HepG2 (cell line): ENCODE results near the gene U2AF2. TPM values are rescaled to one million over a fixed set of nuclear protein-coding genes. Genes with fewer than 3 reads are reported as not detected.

ENCODE experiments used
- ATAD3A ChIP-seq: sonication (generic); formaldehyde crosslinking; IDR thresholded peaks from 2 replicates; pipeline ENCODE4 v1.4.0; 2020; ENCODE audit warnings: missing genetic modification reagents
- MIER2 ChIP-seq: IDR thresholded peaks from 2 replicates; pipeline ENCODE4 v1.6.1; 2016; ENCODE audit warnings: missing biosample characterization, missing genetic modification reagents
- REXO4 ChIP-seq: sonication (generic); formaldehyde crosslinking; IDR thresholded peaks from 2 replicates; pipeline ENCODE4 v1.8.0; 2022; ENCODE audit warnings: missing genetic modification reagents, mild to moderate bottlenecking, borderline replicate concordance
- SPEN ChIP-seq: sonication (generic); formaldehyde crosslinking; IDR thresholded peaks from 2 replicates; pipeline ENCODE4 v1.5.1; 2020; ENCODE audit warnings: low read depth, mild to moderate bottlenecking, missing genetic modification reagents
- ZNF333 ChIP-seq: sonication (generic); formaldehyde crosslinking; IDR thresholded peaks from 2 replicates; pipeline ENCODE4 v1.4.0; 2020; ENCODE audit warnings: mild to moderate bottlenecking, missing genetic modification reagents, borderline replicate concordance
- polyA plus RNA-seq, 8 experiments: library from polyadenylated mRNA; depleted of rRNA in 3 of 8; stranded (reverse) in 7 of 8; unstranded in 1 of 8; fragments of >200 nt; fragmentation: Illumina TruSeq in 4 of 8; extraction: Trizol in 4 of 8; gene quantifications; 2 replicates each; pipeline versions ENCODE4 v1.2.1 to v1.2.3, GENCODE V29; 2011 to 2016; ENCODE audit warnings: low read depth in 4 of 8, missing spikeins in 1 of 8, mixed read lengths in 1 of 8; ENCODE audit not compliant: insufficient read depth in 1 of 8
- total RNA-seq, 5 experiments: library from RNA; depleted of rRNA; stranded (reverse); fragments of >200 nt; fragmentation: Illumina TruSeq; extraction: Trizol; gene quantifications; 2 replicates each; pipeline ENCODE4 v1.2.3, GENCODE V29; 2016; ENCODE audit warnings: low read depth in 1 of 5
- TF ChIP-seq, protein P1 (sequence below): sonication (generic); formaldehyde crosslinking; IDR thresholded peaks from 2 replicates; pipeline ENCODE4 v1.4.0; 2020; ENCODE audit warnings: missing genetic modification reagents
- TF ChIP-seq, protein P2 (sequence below): sonication (generic); formaldehyde crosslinking; IDR thresholded peaks from 2 replicates; pipeline ENCODE4 v1.8.0; 2022; ENCODE audit warnings: missing genetic modification reagents, mild to moderate bottlenecking, inconsistent platforms, borderline replicate concordance
- TF ChIP-seq, protein P3 (sequence below): sonication (generic); formaldehyde crosslinking; IDR thresholded peaks from 2 replicates; pipeline ENCODE4 v1.4.0; 2020; ENCODE audit warnings: missing genetic modification reagents
- TF ChIP-seq, protein P4 (sequence below): sonication (generic); formaldehyde crosslinking; IDR thresholded peaks from 2 replicates; pipeline ENCODE4 v1.5.0; 2020; ENCODE audit warnings: mild to moderate bottlenecking, missing genetic modification reagents, borderline replicate concordance

The U2AF2 gene
- total and polyA plus RNA-seq, 2 of the 13 experiments (the other 11 are each of a cell fraction or from before 2014, with no cell fraction given): 84.3 to 124 TPM

DNA sequence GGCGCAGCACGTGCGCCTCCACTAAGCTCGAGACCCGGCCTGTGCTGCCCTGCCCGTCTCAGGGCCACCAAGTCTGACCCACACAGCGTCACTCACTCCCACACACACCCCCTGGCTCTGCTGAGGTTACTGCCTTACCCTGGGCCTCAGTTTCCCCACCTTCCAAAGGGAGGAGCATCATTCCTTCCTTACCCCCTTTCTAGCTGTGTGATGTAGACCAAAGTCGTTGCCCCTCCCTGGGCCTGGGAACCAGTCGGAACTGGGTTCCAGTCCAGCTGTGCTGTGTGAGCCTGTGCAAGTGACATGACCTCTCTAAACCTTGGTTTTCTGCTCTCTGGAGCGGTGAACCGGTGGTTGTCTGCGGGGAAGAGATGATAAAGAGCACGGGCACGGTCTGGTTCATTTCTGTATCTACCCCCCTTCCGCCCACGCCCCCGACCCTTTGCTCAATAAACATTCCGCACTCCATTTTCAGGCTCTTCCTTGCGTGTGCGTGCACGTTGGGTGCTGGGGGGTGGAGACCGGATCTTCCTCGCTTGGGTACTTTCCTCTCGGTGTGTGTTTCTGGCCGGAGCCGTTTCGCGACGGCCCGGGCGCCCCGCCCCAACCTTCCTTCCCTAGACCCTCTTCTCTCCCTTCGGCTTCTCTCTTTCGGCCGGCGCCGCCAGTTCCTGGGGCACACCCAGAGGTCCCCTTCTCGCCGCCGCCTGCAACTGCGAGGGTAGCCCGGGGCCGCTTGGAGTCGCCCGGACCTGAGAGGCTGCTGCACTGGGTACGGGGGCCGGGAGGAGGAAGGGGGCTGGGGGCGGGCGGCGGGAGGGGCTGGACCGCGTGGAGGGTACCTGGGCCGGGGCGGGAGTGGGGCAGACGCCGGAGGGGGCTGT is 11.6 kb upstream of the U2AF2 start, which contains the start of gene ZNF581 (continued):
- TF ChIP-seq, protein P1, sequence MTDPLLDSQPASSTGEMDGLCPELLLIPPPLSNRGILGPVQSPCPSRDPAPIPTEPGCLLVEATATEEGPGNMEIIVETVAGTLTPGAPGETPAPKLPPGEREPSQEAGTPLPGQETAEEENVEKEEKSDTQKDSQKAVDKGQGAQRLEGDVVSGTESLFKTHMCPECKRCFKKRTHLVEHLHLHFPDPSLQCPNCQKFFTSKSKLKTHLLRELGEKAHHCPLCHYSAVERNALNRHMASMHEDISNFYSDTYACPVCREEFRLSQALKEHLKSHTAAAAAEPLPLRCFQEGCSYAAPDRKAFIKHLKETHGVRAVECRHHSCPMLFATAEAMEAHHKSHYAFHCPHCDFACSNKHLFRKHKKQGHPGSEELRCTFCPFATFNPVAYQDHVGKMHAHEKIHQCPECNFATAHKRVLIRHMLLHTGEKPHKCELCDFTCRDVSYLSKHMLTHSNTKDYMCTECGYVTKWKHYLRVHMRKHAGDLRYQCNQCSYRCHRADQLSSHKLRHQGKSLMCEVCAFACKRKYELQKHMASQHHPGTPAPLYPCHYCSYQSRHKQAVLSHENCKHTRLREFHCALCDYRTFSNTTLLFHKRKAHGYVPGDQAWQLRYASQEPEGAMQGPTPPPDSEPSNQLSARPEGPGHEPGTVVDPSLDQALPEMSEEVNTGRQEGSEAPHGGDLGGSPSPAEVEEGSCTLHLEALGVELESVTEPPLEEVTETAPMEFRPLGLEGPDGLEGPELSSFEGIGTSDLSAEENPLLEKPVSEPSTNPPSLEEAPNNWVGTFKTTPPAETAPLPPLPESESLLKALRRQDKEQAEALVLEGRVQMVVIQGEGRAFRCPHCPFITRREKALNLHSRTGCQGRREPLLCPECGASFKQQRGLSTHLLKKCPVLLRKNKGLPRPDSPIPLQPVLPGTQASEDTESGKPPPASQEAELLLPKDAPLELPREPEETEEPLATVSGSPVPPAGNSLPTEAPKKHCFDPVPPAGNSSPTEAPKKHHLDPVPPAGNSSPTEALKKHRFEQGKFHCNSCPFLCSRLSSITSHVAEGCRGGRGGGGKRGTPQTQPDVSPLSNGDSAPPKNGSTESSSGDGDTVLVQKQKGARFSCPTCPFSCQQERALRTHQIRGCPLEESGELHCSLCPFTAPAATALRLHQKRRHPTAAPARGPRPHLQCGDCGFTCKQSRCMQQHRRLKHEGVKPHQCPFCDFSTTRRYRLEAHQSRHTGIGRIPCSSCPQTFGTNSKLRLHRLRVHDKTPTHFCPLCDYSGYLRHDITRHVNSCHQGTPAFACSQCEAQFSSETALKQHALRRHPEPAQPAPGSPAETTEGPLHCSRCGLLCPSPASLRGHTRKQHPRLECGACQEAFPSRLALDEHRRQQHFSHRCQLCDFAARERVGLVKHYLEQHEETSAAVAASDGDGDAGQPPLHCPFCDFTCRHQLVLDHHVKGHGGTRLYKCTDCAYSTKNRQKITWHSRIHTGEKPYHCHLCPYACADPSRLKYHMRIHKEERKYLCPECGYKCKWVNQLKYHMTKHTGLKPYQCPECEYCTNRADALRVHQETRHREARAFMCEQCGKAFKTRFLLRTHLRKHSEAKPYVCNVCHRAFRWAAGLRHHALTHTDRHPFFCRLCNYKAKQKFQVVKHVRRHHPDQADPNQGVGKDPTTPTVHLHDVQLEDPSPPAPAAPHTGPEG (CRISPR knock-in tag): no peak
- TF ChIP-seq ATAD3A (CRISPR knock-in tag) (no peak), SPEN (CRISPR knock-in tag) (peak; percentile 74), REXO4 (CRISPR knock-in tag) (no peak), ZNF333 (CRISPR knock-in tag) (no peak), MIER2 (CRISPR knock-in tag) (peak; percentile 43; the same call in 1 of the 2 replicates)
- TF ChIP-seq, protein P2, sequence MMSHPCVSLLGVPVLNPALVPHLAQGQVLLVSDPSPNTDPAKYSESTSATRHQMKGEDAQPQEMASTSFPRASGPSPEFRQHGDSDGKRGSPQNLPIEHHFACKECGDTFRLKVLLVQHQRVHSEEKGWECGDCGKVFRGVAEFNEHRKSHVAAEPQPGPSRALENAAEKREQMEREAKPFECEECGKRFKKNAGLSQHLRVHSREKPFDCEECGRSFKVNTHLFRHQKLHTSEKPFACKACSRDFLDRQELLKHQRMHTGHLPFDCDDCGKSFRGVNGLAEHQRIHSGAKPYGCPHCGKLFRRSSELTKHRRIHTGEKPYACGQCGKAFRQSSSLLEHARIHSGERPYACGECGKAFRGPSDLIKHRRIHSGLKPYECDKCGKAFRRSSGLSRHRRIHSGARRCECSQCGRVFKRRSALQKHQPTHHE (CRISPR knock-in tag): no peak
- TF ChIP-seq, protein P3, sequence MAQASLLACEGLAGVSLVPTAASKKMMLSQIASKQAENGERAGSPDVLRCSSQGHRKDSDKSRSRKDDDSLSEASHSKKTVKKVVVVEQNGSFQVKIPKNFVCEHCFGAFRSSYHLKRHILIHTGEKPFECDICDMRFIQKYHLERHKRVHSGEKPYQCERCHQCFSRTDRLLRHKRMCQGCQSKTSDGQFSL (CRISPR knock-in tag): peak; percentile 94
- TF ChIP-seq, protein P4, sequence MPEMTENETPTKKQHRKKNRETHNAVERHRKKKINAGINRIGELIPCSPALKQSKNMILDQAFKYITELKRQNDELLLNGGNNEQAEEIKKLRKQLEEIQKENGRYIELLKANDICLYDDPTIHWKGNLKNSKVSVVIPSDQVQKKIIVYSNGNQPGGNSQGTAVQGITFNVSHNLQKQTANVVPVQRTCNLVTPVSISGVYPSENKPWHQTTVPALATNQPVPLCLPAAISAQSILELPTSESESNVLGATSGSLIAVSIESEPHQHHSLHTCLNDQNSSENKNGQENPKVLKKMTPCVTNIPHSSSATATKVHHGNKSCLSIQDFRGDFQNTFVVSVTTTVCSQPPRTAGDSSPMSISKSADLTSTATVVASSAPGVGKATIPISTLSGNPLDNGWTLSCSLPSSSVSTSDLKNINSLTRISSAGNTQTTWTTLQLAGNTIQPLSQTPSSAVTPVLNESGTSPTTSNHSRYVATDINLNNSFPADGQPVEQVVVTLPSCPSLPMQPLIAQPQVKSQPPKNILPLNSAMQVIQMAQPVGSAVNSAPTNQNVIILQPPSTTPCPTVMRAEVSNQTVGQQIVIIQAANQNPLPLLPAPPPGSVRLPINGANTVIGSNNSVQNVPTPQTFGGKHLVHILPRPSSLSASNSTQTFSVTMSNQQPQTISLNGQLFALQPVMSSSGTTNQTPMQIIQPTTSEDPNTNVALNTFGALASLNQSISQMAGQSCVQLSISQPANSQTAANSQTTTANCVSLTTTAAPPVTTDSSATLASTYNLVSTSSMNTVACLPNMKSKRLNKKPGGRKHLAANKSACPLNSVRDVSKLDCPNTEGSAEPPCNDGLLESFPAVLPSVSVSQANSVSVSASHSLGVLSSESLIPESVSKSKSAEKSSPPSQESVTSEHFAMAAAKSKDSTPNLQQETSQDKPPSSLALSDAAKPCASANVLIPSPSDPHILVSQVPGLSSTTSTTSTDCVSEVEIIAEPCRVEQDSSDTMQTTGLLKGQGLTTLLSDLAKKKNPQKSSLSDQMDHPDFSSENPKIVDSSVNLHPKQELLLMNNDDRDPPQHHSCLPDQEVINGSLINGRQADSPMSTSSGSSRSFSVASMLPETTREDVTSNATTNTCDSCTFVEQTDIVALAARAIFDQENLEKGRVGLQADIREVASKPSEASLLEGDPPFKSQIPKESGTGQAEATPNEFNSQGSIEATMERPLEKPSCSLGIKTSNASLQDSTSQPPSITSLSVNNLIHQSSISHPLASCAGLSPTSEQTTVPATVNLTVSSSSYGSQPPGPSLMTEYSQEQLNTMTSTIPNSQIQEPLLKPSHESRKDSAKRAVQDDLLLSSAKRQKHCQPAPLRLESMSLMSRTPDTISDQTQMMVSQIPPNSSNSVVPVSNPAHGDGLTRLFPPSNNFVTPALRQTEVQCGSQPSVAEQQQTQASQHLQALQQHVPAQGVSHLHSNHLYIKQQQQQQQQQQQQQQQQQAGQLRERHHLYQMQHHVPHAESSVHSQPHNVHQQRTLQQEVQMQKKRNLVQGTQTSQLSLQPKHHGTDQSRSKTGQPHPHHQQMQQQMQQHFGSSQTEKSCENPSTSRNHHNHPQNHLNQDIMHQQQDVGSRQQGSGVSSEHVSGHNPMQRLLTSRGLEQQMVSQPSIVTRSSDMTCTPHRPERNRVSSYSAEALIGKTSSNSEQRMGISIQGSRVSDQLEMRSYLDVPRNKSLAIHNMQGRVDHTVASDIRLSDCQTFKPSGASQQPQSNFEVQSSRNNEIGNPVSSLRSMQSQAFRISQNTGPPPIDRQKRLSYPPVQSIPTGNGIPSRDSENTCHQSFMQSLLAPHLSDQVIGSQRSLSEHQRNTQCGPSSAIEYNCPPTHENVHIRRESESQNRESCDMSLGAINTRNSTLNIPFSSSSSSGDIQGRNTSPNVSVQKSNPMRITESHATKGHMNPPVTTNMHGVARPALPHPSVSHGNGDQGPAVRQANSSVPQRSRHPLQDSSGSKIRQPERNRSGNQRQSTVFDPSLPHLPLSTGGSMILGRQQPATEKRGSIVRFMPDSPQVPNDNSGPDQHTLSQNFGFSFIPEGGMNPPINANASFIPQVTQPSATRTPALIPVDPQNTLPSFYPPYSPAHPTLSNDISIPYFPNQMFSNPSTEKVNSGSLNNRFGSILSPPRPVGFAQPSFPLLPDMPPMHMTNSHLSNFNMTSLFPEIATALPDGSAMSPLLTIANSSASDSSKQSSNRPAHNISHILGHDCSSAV (CRISPR knock-in tag): no peak
